ENCODE data around the gene RUNX1. TPM values are rescaled to one million over a fixed set of nuclear protein-coding genes. Genes with fewer than 3 reads are reported as not detected.

Gene RUNX1
- total and polyA plus RNA-seq, 10 of the 15 experiments (the other 5 are each of a cell fraction or from before 2014, with no cell fraction given), result 0.90 to 15.2 (median 4.1) TPM

DNA sequence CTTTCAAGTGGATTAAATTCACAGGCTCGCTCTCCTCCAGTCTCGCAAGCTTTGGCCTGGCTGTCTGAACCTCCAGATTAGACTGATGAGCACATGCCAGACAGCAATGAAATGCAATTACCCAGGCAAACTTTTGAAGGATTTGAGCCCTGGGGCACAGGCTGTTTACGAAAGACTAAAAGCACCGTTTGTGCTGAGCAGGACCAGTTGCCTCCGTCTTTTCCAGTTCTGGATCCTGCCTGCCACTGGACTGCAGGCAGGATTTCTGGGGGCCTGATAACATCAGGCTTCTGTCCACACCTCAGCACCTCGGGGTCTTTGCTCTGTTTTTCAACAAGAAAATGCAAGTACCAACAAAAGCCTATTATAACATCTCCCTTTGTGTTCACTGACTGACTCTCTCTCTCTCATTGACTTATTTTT is 234.6 kb downstream of the RUNX1 start:
- CTCF ChIA-PET, result no interaction called here
- Histone ChIP-seq H4K20me1 (ENCODE audit: control insufficient read depth, insufficient read depth) (no peaks in the 10 kb centered on the region; the same call in 1 of the 2 replicates), H3K4me2 (ENCODE audit: control insufficient read depth, insufficient read depth) (no peak overlapping the region), H3K27me3 (replicated peaks in 1 of 2; ENCODE audit: control insufficient read depth in 2 of 2, insufficient read depth in 2 of 2, low read length in 1 of 2) (no peaks in the 10 kb centered on the region; a peak in 1 of 4 replicates), H2AFZ (ENCODE audit: control insufficient read depth, low read depth, low read length) (no peak overlapping the region), H3K4me1 (ENCODE audit: control insufficient read depth, insufficient read depth, low read length) (no peaks in the 10 kb centered on the region), H3K79me2 (ENCODE audit: control insufficient read depth, insufficient read depth, low read length) (no peaks in the 10 kb centered on the region), H3K9ac (ENCODE audit: control insufficient read depth, insufficient read depth, low read length) (no peak overlapping the region), H3K9me3 (replicated peaks; ENCODE audit: control insufficient read depth, insufficient read depth, low read length) (no peaks in the 10 kb centered on the region), H3K4me3 (no peak overlapping the region), H3K27ac (ENCODE audit: control insufficient read depth, insufficient read depth) (no peak overlapping the region), H3K36me3 (ENCODE audit: control insufficient read depth in 2 of 2, insufficient read depth in 2 of 2, low read length in 1 of 2) (no peaks in the 10 kb centered on the region; a peak in 1 of 4 replicates)
- POLR2A ChIA-PET, result no interaction called here
- BruUV-seq (replicated peaks), result no TSS peak
- no peak for ATAC-seq
- TF ChIP-seq TCF7 (IDR thresholded peaks at IDR 0.05; ENCODE audit: borderline replicate concordance) (no peak), BMI1 (IDR thresholded peaks at IDR 0.05; ENCODE audit: borderline replicate concordance) (no peak), CHD4 (IDR thresholded peaks at IDR 0.05) (no peak), HDGF (IDR thresholded peaks at IDR 0.05) (no peak), TCF3 (IDR thresholded peaks at IDR 0.05; ENCODE audit: borderline replicate concordance, insufficient read depth, low read depth, low read length) (no peak), MEF2B (IDR thresholded peaks at IDR 0.05; ENCODE audit: partially characterized antibody, poor library complexity, severe bottlenecking) (no peak), KDM1A (IDR thresholded peaks at IDR 0.05; ENCODE audit: borderline replicate concordance) (no peak), ZNF24 (IDR thresholded peaks at IDR 0.05) (no peak), JUNB (IDR thresholded peaks at IDR 0.05) (no peak), SRF (IDR thresholded peaks at IDR 0.05; ENCODE audit: low read depth in 2 of 2, low read length in 2 of 2) (no peak)
- TF ChIP-seq, protein P1, sequence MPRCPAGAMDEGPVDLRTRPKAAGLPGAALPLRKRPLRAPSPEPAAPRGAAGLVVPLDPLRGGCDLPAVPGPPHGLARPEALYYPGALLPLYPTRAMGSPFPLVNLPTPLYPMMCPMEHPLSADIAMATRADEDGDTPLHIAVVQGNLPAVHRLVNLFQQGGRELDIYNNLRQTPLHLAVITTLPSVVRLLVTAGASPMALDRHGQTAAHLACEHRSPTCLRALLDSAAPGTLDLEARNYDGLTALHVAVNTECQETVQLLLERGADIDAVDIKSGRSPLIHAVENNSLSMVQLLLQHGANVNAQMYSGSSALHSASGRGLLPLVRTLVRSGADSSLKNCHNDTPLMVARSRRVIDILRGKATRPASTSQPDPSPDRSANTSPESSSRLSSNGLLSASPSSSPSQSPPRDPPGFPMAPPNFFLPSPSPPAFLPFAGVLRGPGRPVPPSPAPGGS (IDR thresholded peaks at IDR 0.05; ENCODE audit: borderline replicate concordance, insufficient read depth, low read depth, low read length, poor library complexity, severe bottlenecking), result no peak
- TF ChIP-seq, protein P2, sequence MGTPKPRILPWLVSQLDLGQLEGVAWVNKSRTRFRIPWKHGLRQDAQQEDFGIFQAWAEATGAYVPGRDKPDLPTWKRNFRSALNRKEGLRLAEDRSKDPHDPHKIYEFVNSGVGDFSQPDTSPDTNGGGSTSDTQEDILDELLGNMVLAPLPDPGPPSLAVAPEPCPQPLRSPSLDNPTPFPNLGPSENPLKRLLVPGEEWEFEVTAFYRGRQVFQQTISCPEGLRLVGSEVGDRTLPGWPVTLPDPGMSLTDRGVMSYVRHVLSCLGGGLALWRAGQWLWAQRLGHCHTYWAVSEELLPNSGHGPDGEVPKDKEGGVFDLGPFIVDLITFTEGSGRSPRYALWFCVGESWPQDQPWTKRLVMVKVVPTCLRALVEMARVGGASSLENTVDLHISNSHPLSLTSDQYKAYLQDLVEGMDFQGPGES (IDR thresholded peaks at IDR 0.05), result no peak
- FAIRE-seq, result no peak
- RAD21 ChIA-PET (ENCODE audit: unreplicated experiment), result no interaction called here
- 88% methylated on average over 6 of the region's 6 CpGs for WGBS (ENCODE audit: insufficient coverage, insufficient replicate concordance, low lambda C conversion rate, missing lambda C conversion rate)
- in situ Hi-C loops (cut with MboI), result no loop called here
- SMC1A ChIA-PET (ENCODE audit: uncharacterized antibody, unreplicated experiment), result no interaction called here
- DNase-seq (ENCODE audit: low read depth, low spot score), result no peak
- intact Hi-C loops (cut with micrococcal nuclease; ENCODE audit: unreplicated experiment), result no loop called here

Data from GM12878 (cell line).